ENCODE measurements around the gene SFT2D3.

Gene SFT2D3

DNA sequence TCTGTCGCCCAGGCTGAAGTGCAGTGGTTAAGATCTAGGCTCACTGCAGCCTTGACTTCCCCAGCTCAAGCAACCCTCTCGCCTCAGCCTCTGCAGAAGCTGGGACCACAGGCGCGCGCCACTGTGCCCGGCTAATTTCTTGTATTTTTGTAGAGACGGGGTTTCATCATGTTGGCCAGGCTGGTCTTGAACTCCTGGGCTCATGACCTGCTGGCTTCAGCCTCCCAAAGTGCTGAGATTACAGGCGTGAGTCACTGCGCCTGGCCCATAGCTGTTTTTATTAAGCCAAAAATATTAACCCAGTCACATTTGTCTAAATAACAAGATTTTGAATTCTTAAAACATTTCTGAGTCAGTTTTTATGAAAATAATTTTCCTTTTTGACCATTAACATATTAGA is 6.3 kb upstream of the SFT2D3 start:
- Histone ChIP-seq H3K9me2 (replicated peaks; ENCODE audit: control insufficient read depth, low read length) (no peaks in the 10 kb centered on the region), H3K27ac (ENCODE audit: low read depth, low read length) (no peak overlapping the region), H3K36me3 (ENCODE audit: control insufficient read depth, low read length) (no peaks in the 10 kb centered on the region), H3K9me3 (ENCODE audit: control insufficient read depth, insufficient read depth, low read length) (peaks cover 13% of the 10 kb centered on the region), H4K20me1 (ENCODE audit: control insufficient read depth, insufficient read depth, low read depth, low read length) (no peaks in the 10 kb centered on the region), H3K79me2 (ENCODE audit: control insufficient read depth, low read length) (no peaks in the 10 kb centered on the region), H3K4me2 (ENCODE audit: low read length) (no peak overlapping the region), H3F3A (ENCODE audit: control insufficient read depth, insufficient read depth) (no peaks in the 10 kb centered on the region), H3K27me3 (ENCODE audit: control insufficient read depth, low read length) (no peaks in the 10 kb centered on the region), H3K4me3 (ENCODE audit: low read length) (no peak overlapping the region), H3K4me1 (ENCODE audit: control insufficient read depth, low read length) (peaks cover 3% of the 10 kb centered on the region; the same call in 1 of the 2 replicates)
- TF ChIP-seq EZH2phosphoT487 (IDR thresholded peaks at IDR 0.05; ENCODE audit: borderline replicate concordance, low read length) (no peak), CTCF (IDR thresholded peaks at IDR 0.05; ENCODE audit: low read depth, low read length, poor library complexity, severe bottlenecking) (no peak)

GRCh38 chr2:127695491-127696472 is 5.5 kb upstream of the SFT2D3 start:
- Histone ChIP-seq H3K27me3 (ENCODE audit: control insufficient read depth, low read length) (no peaks in the 10 kb centered on the region), H3K4me2 (ENCODE audit: low read length) (peak overlapping the region; percentile 52), H4K20me1 (ENCODE audit: control insufficient read depth, insufficient read depth, low read depth, low read length) (no peaks in the 10 kb centered on the region), H3K9me2 (replicated peaks; ENCODE audit: control insufficient read depth, low read length) (no peaks in the 10 kb centered on the region), H3F3A (ENCODE audit: control insufficient read depth, insufficient read depth) (0 out of 2 replicates have a peak, but pooled peaks cover 3% of the 10 kb centered on the region), H3K4me1 (ENCODE audit: control insufficient read depth, low read length) (peaks cover 10% of the 10 kb centered on the region), H3K27ac (ENCODE audit: low read depth, low read length) (no peak overlapping the region), H3K9me3 (ENCODE audit: control insufficient read depth, insufficient read depth, low read length) (peaks cover 5% of the 10 kb centered on the region), H3K4me3 (ENCODE audit: low read length) (peak overlapping the region; percentile 29; the same call in 1 of the 2 replicates), H3K36me3 (ENCODE audit: control insufficient read depth, low read length) (no peaks in the 10 kb centered on the region), H3K79me2 (ENCODE audit: control insufficient read depth, low read length) (no peaks in the 10 kb centered on the region; the same call in 1 of the 2 replicates)
- TF ChIP-seq CTCF (IDR thresholded peaks at IDR 0.05; ENCODE audit: low read depth, low read length, poor library complexity, severe bottlenecking), result peak; percentile 61
- no peak for TF ChIP-seq EZH2phosphoT487 (IDR thresholded peaks at IDR 0.05; ENCODE audit: borderline replicate concordance, low read length)

DNA sequence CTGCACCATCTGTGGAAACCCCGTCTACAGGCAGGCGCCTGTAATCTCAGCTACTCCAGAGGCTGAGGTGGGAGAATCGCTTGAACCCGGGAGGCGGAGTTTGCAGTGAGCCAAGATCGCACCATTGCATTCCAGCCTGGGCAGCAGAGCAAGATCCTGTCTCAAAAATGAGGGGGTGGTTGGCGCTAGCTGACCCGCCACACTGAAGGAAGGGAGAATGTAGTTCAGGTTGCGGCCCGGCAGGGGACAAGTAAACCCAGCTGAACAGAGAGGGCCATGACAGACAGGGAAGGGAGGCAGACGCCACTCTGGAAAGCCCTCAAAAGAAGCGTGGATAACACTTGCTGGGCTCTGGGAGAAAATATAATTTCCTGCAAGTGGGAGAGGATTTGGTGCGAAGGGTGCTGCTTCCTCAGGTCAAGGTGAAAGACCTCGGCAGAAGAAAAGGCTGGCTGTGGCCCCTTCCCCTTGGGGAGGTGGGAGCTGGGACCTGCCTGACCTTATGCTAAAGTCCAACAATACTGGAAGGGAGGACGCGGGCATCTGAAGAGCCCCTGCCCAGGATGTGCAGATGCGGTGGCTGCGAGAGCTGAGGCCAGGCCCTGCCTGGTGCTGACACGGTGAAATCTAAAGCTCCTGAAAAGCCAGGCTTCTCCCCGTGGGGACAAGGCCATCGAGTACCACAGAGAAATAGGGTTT is 3.7 kb upstream of the SFT2D3 start:
- Histone ChIP-seq H4K20me1 (ENCODE audit: control insufficient read depth, insufficient read depth, low read depth, low read length) (peaks cover 4% of the 10 kb centered on the region; the same call in 1 of the 2 replicates), H3K36me3 (ENCODE audit: control insufficient read depth, low read length) (peaks cover 5% of the 10 kb centered on the region), H3F3A (ENCODE audit: control insufficient read depth, insufficient read depth) (peaks cover 8% of the 10 kb centered on the region), H3K4me3 (ENCODE audit: low read length) (no peak overlapping the region), H3K9me2 (replicated peaks; ENCODE audit: control insufficient read depth, low read length) (no peaks in the 10 kb centered on the region), H3K79me2 (ENCODE audit: control insufficient read depth, low read length) (peaks cover 6% of the 10 kb centered on the region), H3K4me2 (ENCODE audit: low read length) (no peak overlapping the region), H3K4me1 (ENCODE audit: control insufficient read depth, low read length) (peaks cover 18% of the 10 kb centered on the region), H3K27me3 (ENCODE audit: control insufficient read depth, low read length) (no peaks in the 10 kb centered on the region), H3K9me3 (ENCODE audit: control insufficient read depth, insufficient read depth, low read length) (no peaks in the 10 kb centered on the region), H3K27ac (ENCODE audit: low read depth, low read length) (no peak overlapping the region)
- no peak for TF ChIP-seq CTCF (IDR thresholded peaks at IDR 0.05; ENCODE audit: low read depth, low read length, poor library complexity, severe bottlenecking)
- no peak for TF ChIP-seq EZH2phosphoT487 (IDR thresholded peaks at IDR 0.05; ENCODE audit: borderline replicate concordance, low read length)
